ENCODE results near the gene IL12B. TPM values are rescaled to one million over a fixed set of nuclear protein-coding genes. Genes with fewer than 3 reads are reported as not detected.
A peak's percentile ranks its signal among the peaks of the same experiment; 100 is the strongest.

The IL12B gene
- total RNA-seq, 3 donors from 2014 or later (not counting 1 experiment from before 2014, with no cell fraction given), result not detected

DNA sequence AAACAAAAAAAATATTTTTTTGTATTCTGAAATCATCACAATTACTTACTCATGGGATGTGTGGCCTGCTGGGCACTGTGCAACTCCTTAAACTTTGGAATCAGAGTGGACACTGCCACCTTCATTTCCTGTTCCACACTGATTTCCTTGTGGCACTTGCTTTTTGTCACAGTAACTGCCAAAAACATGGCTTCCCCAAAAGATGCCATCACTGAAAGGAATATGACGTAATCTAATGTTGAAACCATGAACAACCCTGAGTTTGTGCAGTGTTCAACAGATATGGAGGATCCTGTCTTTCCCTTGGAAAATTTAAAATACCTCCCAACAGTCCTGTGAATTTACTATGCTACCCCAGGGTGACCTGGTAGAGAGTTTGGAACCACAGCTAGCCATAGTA is 12.6 kb upstream of the IL12B start:
- Histone ChIP-seq H3K27me3 (ENCODE audit: control insufficient read depth, insufficient read depth, low read length) (no peaks in the 10 kb centered on the region), H3K36me3 (ENCODE audit: control insufficient read depth, insufficient read depth, low read length) (no peaks in the 10 kb centered on the region), H3K27ac (ENCODE audit: low read length) (no peak overlapping the region), H3K4me1 (ENCODE audit: control insufficient read depth, insufficient read depth, low read length) (peaks cover 31% of the 10 kb centered on the region), H3K9me3 (ENCODE audit: control insufficient read depth, insufficient read depth, low read length) (peaks cover 6% of the 10 kb centered on the region), H3K4me3 (ENCODE audit: low read length) (no peak overlapping the region)
- intact Hi-C loops (cut with micrococcal nuclease), result no loop called here
- Mint-ChIP-seq H3K27me3 (ENCODE audit: low read depth in 2 of 2) (peaks cover 2 to 20% of the 10 kb centered on the region in 2 donors), H3K9me3 (no peaks in the 10 kb centered on the region), H3K4me1 (peaks cover 45 to 49% of the 10 kb centered on the region in 2 donors), H3K36me3 (no peaks in the 10 kb centered on the region), H3K4me3 (no peak overlapping the region), H3K27ac (no peak overlapping the region)
- ATAC-seq (no peak), DNase-seq (no peak)
- TF ChIP-seq, protein P1, sequence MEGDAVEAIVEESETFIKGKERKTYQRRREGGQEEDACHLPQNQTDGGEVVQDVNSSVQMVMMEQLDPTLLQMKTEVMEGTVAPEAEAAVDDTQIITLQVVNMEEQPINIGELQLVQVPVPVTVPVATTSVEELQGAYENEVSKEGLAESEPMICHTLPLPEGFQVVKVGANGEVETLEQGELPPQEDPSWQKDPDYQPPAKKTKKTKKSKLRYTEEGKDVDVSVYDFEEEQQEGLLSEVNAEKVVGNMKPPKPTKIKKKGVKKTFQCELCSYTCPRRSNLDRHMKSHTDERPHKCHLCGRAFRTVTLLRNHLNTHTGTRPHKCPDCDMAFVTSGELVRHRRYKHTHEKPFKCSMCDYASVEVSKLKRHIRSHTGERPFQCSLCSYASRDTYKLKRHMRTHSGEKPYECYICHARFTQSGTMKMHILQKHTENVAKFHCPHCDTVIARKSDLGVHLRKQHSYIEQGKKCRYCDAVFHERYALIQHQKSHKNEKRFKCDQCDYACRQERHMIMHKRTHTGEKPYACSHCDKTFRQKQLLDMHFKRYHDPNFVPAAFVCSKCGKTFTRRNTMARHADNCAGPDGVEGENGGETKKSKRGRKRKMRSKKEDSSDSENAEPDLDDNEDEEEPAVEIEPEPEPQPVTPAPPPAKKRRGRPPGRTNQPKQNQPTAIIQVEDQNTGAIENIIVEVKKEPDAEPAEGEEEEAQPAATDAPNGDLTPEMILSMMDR (IDR thresholded peaks at IDR 0.05), result no peak
- WGBS (ENCODE audit: insufficient coverage), result 93% methylated on average over 1 of the region's 1 CpG

DNA sequence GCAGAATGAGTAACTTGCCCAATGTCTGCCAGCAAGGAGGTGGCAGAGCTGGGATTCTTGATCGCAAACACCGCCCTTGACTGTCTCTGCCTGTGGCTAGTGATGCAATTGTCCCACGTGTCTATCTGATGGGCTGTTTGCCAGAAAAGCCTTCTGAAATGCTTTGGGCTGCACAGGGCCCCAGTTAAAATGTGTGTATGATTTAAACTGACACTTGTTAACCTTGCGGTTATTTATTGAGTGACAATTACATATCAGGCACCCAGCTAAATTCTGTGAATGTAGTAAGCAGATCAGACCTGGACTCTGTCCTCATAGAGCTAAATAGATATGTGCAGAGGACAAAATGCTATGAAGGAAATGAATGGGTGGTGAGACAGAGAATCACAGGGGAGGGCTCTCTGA is 11.6 kb upstream of the IL12B start:
- no peak overlapping the region for H3K4me3 ChIP-seq (ENCODE audit: low read length)
- H3K4me1 ChIP-seq (ENCODE audit: control insufficient read depth, insufficient read depth, low read length), result peaks cover 38% of the 10 kb centered on the region
- H3K9me3 Mint-ChIP-seq, result no peaks in the 10 kb centered on the region
- H3K27ac Mint-ChIP-seq, result peak overlapping the region; percentile 72 to 81
- H3K36me3 Mint-ChIP-seq, result no peaks in the 10 kb centered on the region
- H3K9me3 ChIP-seq (ENCODE audit: control insufficient read depth, insufficient read depth, low read length), result peaks cover 6% of the 10 kb centered on the region
- peak; percentile 77 to 84 (median 82) for ATAC-seq
- peaks cover 2 to 11% of the 10 kb centered on the region in 2 donors for H3K27me3 Mint-ChIP-seq (ENCODE audit: low read depth in 2 of 2)
- H3K36me3 ChIP-seq (ENCODE audit: control insufficient read depth, insufficient read depth, low read length), result no peaks in the 10 kb centered on the region
- peak; percentile 56 to 89 for DNase-seq
- H3K4me1 Mint-ChIP-seq, result peaks cover 54 to 59% of the 10 kb centered on the region in 2 donors
- WGBS (ENCODE audit: insufficient coverage), result 17% methylated on average over 4 of the region's 4 CpGs
- intact Hi-C loops (cut with micrococcal nuclease), result loop anchor here (2.0 kb wide), 1 partner anchor 71 kb away; no protein-coding TSS in a partner anchor
- peak overlapping the region; percentile 29 for H3K4me3 Mint-ChIP-seq
- H3K27me3 ChIP-seq (ENCODE audit: control insufficient read depth, insufficient read depth, low read length), result no peaks in the 10 kb centered on the region
- TF ChIP-seq, protein P1 (IDR thresholded peaks at IDR 0.05), result no peak
- H3K27ac ChIP-seq (ENCODE audit: low read length), result no peak overlapping the region

DNA sequence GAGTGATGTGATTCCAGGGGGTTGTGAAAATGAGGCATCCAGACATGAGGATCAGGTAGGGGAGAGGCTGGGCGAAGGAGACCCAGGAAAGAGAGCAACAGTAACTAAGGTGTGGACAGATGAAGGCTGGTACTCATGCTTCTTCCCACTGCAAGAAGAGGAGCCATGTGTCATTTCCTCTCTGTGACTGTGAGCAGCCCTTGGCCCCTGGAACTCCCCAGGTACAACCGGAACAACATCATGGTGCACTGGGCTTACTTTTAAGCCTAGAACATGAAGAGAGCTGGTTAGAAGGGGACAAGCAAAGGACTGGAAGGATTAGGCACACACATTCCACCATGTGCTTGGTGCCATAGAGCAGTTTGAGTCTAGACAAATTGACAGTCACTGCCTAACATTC is 10.9 kb upstream of the IL12B start:
- H3K36me3 Mint-ChIP-seq, result no peaks in the 10 kb centered on the region
- Histone ChIP-seq H3K4me1 (ENCODE audit: control insufficient read depth, insufficient read depth, low read length) (peaks cover 42% of the 10 kb centered on the region), H3K9me3 (ENCODE audit: control insufficient read depth, insufficient read depth, low read length) (peaks cover 6% of the 10 kb centered on the region), H3K27me3 (ENCODE audit: control insufficient read depth, insufficient read depth, low read length) (no peaks in the 10 kb centered on the region), H3K27ac (ENCODE audit: low read length) (no peak overlapping the region), H3K36me3 (ENCODE audit: control insufficient read depth, insufficient read depth, low read length) (no peaks in the 10 kb centered on the region), H3K4me3 (ENCODE audit: low read length) (no peak overlapping the region)
- H3K27ac Mint-ChIP-seq, result peak overlapping the region; percentile 72 to 81
- WGBS (ENCODE audit: insufficient coverage), result 81% methylated on average over 2 of the region's 2 CpGs
- H3K4me1 Mint-ChIP-seq, result peaks cover 60 to 64% of the 10 kb centered on the region in 2 donors
- peak in 1 of 2 donors; percentile 24 for DNase-seq
- H3K4me3 Mint-ChIP-seq, result peak overlapping the region; percentile 58
- no peak for ATAC-seq
- intact Hi-C loops (cut with micrococcal nuclease), result loop anchor here (2.0 kb wide), 1 partner anchor 72 kb away; no protein-coding TSS in a partner anchor
- H3K27me3 Mint-ChIP-seq (ENCODE audit: low read depth in 2 of 2), result peaks cover 2 to 11% of the 10 kb centered on the region in 2 donors
- TF ChIP-seq, protein P1 (IDR thresholded peaks at IDR 0.05), result no peak
- H3K9me3 Mint-ChIP-seq, result no peaks in the 10 kb centered on the region

DNA sequence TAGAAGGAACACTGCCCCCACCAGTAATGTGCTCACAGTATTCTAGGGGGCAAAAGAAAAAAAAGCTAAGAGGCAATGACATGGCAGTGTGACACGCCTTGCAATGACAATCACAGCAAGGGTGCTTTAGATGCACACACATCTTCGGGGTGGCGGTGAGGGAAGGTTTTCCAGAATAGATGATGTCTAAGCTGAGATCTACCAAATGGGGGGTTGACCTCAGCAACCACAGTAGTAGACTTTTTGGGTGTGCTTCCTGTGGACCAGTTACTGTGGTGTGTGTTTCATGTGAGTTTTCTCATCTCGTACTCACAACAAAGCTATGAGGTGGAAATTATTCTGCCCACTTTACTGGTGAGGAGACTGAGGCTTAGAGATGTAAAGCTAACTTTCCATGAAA is 10.2 kb upstream of the IL12B start:
- peaks cover 60 to 64% of the 10 kb centered on the region in 2 donors for H3K4me1 Mint-ChIP-seq
- peak in 1 of 2 donors; percentile 67 for DNase-seq

More for the DNA sequence above, 10.2 kb upstream of the IL12B start:
- Histone ChIP-seq H3K4me1 (ENCODE audit: control insufficient read depth, insufficient read depth, low read length) (peaks cover 44% of the 10 kb centered on the region), H3K27me3 (ENCODE audit: control insufficient read depth, insufficient read depth, low read length) (no peaks in the 10 kb centered on the region), H3K4me3 (ENCODE audit: low read length) (no peak overlapping the region), H3K27ac (ENCODE audit: low read length) (no peak overlapping the region), H3K9me3 (ENCODE audit: control insufficient read depth, insufficient read depth, low read length) (peaks cover 6% of the 10 kb centered on the region), H3K36me3 (ENCODE audit: control insufficient read depth, insufficient read depth, low read length) (no peaks in the 10 kb centered on the region)
- Mint-ChIP-seq H3K9me3 (no peaks in the 10 kb centered on the region), H3K27me3 (ENCODE audit: low read depth in 2 of 2) (peaks cover 2 to 7% of the 10 kb centered on the region in 2 donors), H3K4me3 (peak overlapping the region; percentile 58), H3K36me3 (no peaks in the 10 kb centered on the region), H3K27ac (peak overlapping the region; percentile 72 to 81)
- ATAC-seq, result peak; percentile 27 to 67 (median 31)
- TF ChIP-seq, protein P1 (IDR thresholded peaks at IDR 0.05), result no peak
- WGBS (ENCODE audit: insufficient coverage), result 36% methylated on average over 4 of the region's 4 CpGs
- intact Hi-C loops (cut with micrococcal nuclease), result loop anchor here (2.0 kb wide), 1 partner anchor 72 kb away; no protein-coding TSS in a partner anchor

Data from natural killer cell (primary cell).